Measurements from ENCODE around the gene DRC7. TPM values are rescaled to one million over a fixed set of nuclear protein-coding genes. Genes with fewer than 3 reads are reported as not detected.

The DRC7 gene
- total RNA-seq, 1 donor: 0.63 TPM

- Histone ChIP-seq H3K4me1 (ENCODE audit: insufficient read depth, low read length) (peaks cover 61% of the 10 kb centered on the region), H3K9me3 (ENCODE audit: low read depth, low read length) (no peaks in the 10 kb centered on the region), H3K27me3 (ENCODE audit: insufficient read depth, low read length) (no peaks in the 10 kb centered on the region), H3K4me3 (ENCODE audit: low read length) (no peak overlapping the region)
Measured at GRCh38 chr16:57690782-57691471, 3.7 kb upstream of the DRC7 start.

- Histone ChIP-seq H3K4me3 (ENCODE audit: low read length) (no peak overlapping the region), H3K27me3 (ENCODE audit: insufficient read depth, low read length) (no peaks in the 10 kb centered on the region), H3K9me3 (ENCODE audit: low read depth, low read length) (no peaks in the 10 kb centered on the region), H3K4me1 (ENCODE audit: insufficient read depth, low read length) (peaks cover 49% of the 10 kb centered on the region)
Measured at GRCh38 chr16:57692636-57693035, 2.0 kb upstream of the DRC7 start.

- Histone ChIP-seq H3K4me1 (ENCODE audit: insufficient read depth, low read length) (peaks cover 47% of the 10 kb centered on the region), H3K9me3 (ENCODE audit: low read depth, low read length) (no peaks in the 10 kb centered on the region), H3K27me3 (ENCODE audit: insufficient read depth, low read length) (no peaks in the 10 kb centered on the region), H3K4me3 (ENCODE audit: low read length) (no peak overlapping the region)
Measured at GRCh38 chr16:57693550-57693949, 1.1 kb upstream of the DRC7 start.

- Histone ChIP-seq H3K9me3 (ENCODE audit: low read depth, low read length) (no peaks in the 10 kb centered on the region), H3K4me1 (ENCODE audit: insufficient read depth, low read length) (peaks cover 43% of the 10 kb centered on the region), H3K27me3 (ENCODE audit: insufficient read depth, low read length) (no peaks in the 10 kb centered on the region), H3K4me3 (ENCODE audit: low read length) (no peak overlapping the region)
Measured at GRCh38 chr16:57694231-57694724, 328 bp upstream of the DRC7 start.

- Histone ChIP-seq H3K27me3 (ENCODE audit: insufficient read depth, low read length) (no peaks in the 10 kb centered on the region), H3K4me1 (ENCODE audit: insufficient read depth, low read length) (peaks cover 29% of the 10 kb centered on the region), H3K4me3 (ENCODE audit: low read length) (no peak overlapping the region), H3K9me3 (ENCODE audit: low read depth, low read length) (no peaks in the 10 kb centered on the region)
Measured at GRCh38 chr16:57695680-57696069, 1.1 kb downstream of the DRC7 start.

- H3K27me3 ChIP-seq (ENCODE audit: insufficient read depth, low read length): no peaks in the 10 kb centered on the region
- H3K9me3 ChIP-seq (ENCODE audit: low read depth, low read length): no peaks in the 10 kb centered on the region
- no peak overlapping the region for H3K4me3 ChIP-seq (ENCODE audit: low read length)
- H3K4me1 ChIP-seq (ENCODE audit: insufficient read depth, low read length): peaks cover 23% of the 10 kb centered on the region
Measured at GRCh38 chr16:57696240-57696639, 1.6 kb downstream of the DRC7 start.

- Histone ChIP-seq H3K9me3 (ENCODE audit: low read depth, low read length) (no peaks in the 10 kb centered on the region), H3K4me1 (ENCODE audit: insufficient read depth, low read length) (peaks cover 18% of the 10 kb centered on the region), H3K27me3 (ENCODE audit: insufficient read depth, low read length) (no peaks in the 10 kb centered on the region), H3K4me3 (ENCODE audit: low read length) (no peak overlapping the region)
Measured at GRCh38 chr16:57697896-57698537, 3.4 kb downstream of the DRC7 start.

GRCh38 chr16:57698812-57699405 is 4.3 kb downstream of the DRC7 start:
- no peak overlapping the region for H3K4me3 ChIP-seq (ENCODE audit: low read length)
- H3K9me3 ChIP-seq (ENCODE audit: low read depth, low read length): no peaks in the 10 kb centered on the region
- no peaks in the 10 kb centered on the region for H3K27me3 ChIP-seq (ENCODE audit: insufficient read depth, low read length)
- H3K4me1 ChIP-seq (ENCODE audit: insufficient read depth, low read length): peaks cover 18% of the 10 kb centered on the region

GRCh38 chr16:57699481-57699880 is 4.9 kb downstream of the DRC7 start:
- H3K4me1 ChIP-seq (ENCODE audit: insufficient read depth, low read length): peaks cover 13% of the 10 kb centered on the region

GRCh38 chr16:57699899-57700298 is 5.3 kb downstream of the DRC7 start:
- Histone ChIP-seq H3K4me1 (ENCODE audit: insufficient read depth, low read length) (peaks cover 9% of the 10 kb centered on the region), H3K27me3 (ENCODE audit: insufficient read depth, low read length) (no peaks in the 10 kb centered on the region), H3K4me3 (ENCODE audit: low read length) (no peak overlapping the region), H3K9me3 (ENCODE audit: low read depth, low read length) (no peaks in the 10 kb centered on the region)

More at GRCh38 chr16:57699481-57699880, 4.9 kb downstream of the DRC7 start:
- Histone ChIP-seq H3K27me3 (ENCODE audit: insufficient read depth, low read length) (no peaks in the 10 kb centered on the region), H3K9me3 (ENCODE audit: low read depth, low read length) (no peaks in the 10 kb centered on the region), H3K4me3 (ENCODE audit: low read length) (no peak overlapping the region)

GRCh38 chr16:57700781-57701551 is 6.4 kb downstream of the DRC7 start:
- Histone ChIP-seq H3K4me3 (ENCODE audit: low read length) (no peak overlapping the region), H3K9me3 (ENCODE audit: low read depth, low read length) (no peaks in the 10 kb centered on the region), H3K27me3 (ENCODE audit: insufficient read depth, low read length) (no peaks in the 10 kb centered on the region), H3K4me1 (ENCODE audit: insufficient read depth, low read length) (no peaks in the 10 kb centered on the region)

- Histone ChIP-seq H3K4me3 (ENCODE audit: low read length) (no peak overlapping the region), H3K27me3 (ENCODE audit: insufficient read depth, low read length) (no peaks in the 10 kb centered on the region), H3K9me3 (ENCODE audit: low read depth, low read length) (no peaks in the 10 kb centered on the region), H3K4me1 (ENCODE audit: insufficient read depth, low read length) (no peaks in the 10 kb centered on the region)
Measured at GRCh38 chr16:57701759-57702371, 7.3 kb downstream of the DRC7 start.

- Histone ChIP-seq H3K4me1 (ENCODE audit: insufficient read depth, low read length) (no peaks in the 10 kb centered on the region), H3K27me3 (ENCODE audit: insufficient read depth, low read length) (no peaks in the 10 kb centered on the region), H3K4me3 (ENCODE audit: low read length) (no peak overlapping the region), H3K9me3 (ENCODE audit: low read depth, low read length) (no peaks in the 10 kb centered on the region)
Measured at GRCh38 chr16:57703416-57704010, 8.9 kb downstream of the DRC7 start.

All from mononuclear cell (primary cell).